GM19397 (cell line): Measurements from ENCODE around the gene MGAT4C.

ENCODE experiments used
- ATAC-seq: cut with Tn5 transposase; IDR thresholded peaks from one replicate; pipeline ENCODE4 v1.9.1; 2021; ENCODE audit warnings: mild to moderate bottlenecking, moderate library complexity; ENCODE audit not compliant: unreplicated experiment

The MGAT4C gene

DNA sequence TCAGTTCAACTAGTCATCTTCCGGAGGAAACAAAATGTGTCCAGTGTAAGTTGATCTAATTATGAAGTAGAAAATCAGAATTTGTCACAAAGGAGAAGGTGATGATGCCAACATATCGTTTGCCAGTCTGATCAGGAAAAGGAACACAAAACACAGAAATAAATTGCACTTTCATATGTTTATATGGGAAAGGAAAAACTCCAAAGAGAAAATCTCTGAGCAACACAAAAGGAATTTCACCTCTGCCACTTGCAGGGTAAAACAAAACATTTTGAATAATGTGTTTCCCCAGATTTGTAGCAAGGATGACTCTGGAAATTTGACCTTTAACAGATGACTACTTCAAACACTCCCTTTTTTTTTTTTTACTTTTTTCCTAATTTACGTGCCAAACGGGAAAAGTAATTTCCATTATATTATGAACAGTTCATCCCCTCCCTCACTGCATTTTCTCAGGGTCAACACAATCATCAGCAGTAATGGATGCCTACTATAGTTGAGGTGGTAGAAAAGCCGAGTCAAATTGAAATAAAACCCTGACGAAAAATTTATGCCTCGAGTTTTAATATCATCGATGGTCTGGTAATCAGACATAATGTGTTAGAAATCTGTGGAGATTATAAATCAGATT is 25.6 kb downstream of the MGAT4C start:
- ATAC-seq: no peak

DNA sequence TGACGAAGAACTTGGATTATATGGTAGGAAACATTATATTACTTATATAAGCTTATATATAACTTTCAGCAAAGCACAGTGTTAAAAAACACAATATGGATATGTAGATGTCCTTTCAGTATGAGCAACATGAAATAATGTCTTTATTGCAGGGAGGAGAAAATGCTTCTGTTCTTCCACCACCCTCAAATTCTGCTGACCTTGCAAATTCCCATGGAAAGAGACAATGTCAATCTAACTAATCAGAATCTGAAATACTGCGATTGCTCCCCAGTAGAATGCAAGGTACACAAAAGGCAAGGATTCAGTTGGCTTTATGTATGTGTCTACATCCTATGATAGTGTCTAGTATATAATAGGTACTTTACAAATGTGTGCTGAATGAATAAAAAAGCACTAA is 26.4 kb downstream of the MGAT4C start:
- no peak for ATAC-seq

DNA sequence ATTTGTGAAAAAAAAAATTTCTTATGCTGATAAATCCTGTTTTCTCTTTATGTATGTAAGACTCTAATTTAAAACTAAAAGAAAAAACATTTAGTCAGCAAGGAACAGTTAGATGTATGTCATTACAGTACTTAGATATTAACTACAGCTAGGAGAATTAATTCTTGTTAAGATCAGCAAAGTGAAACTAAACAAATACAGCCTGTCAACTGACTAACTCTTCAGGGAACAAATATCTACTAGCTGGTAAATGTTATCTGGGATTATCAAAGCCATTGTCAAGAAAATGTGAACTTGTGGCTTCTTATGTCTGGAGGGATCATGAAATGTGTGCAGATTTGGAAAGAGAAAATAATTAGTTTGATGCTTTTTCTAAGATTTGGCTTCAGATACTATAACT is 27.5 kb downstream of the MGAT4C start:
- ATAC-seq: no peak

DNA sequence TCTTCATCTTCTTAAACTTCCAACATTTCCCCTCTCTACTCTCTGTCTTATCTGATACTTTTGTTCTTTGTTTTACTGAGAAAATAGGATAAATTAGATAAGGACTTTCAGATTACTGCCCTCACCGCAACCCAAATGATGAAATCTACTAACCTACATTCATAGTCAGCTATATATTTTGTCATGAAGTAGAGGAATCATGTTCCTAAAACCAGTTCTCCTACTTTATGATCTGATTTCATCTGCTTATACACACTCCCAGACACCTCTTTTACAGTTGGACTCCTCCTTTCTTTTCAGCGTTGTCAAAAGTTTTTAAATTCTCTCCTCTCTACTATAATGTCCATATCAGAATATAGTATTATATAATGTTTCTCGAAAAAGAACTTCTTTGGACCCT is 29.7 kb downstream of the MGAT4C start:
- ATAC-seq: no peak

DNA sequence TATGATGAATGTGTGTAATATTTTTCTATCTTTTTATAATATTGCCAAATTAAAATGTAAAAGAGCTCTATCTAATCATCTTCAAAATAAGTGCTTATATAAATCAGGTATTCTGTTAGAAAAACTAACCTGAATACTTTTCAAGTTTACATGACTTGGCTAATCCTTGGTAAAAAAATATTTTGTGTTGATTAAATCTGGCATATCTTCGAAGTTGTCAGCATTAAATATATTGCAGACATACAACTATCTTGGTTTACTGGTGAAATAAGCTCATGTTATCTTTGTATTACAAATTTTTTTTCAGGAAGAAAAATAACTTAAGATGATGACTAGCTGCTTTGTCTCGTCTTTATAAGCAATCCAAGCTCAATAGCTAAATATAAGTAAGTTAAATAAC is 39.6 kb downstream of the MGAT4C start:
- no peak for ATAC-seq

DNA sequence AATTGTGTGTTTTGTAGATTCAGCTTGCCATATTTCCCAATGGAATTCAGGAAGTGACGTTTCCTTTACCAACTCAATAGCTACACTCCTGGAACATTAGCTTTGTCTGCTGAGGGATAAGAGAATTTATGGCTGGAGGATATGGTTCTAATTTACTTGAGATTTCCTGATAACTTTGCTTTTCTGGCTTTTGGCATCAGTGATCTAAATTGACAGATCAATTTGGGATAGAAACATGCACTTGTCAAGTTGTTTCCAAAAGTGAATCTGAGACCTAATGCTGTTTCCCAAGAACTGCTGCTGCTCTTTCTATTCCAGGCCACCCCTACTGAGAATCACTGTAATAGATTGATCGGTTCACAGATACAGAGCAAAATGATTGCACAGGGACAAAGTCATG is 43.2 kb downstream of the MGAT4C start:
- ATAC-seq: no peak

DNA sequence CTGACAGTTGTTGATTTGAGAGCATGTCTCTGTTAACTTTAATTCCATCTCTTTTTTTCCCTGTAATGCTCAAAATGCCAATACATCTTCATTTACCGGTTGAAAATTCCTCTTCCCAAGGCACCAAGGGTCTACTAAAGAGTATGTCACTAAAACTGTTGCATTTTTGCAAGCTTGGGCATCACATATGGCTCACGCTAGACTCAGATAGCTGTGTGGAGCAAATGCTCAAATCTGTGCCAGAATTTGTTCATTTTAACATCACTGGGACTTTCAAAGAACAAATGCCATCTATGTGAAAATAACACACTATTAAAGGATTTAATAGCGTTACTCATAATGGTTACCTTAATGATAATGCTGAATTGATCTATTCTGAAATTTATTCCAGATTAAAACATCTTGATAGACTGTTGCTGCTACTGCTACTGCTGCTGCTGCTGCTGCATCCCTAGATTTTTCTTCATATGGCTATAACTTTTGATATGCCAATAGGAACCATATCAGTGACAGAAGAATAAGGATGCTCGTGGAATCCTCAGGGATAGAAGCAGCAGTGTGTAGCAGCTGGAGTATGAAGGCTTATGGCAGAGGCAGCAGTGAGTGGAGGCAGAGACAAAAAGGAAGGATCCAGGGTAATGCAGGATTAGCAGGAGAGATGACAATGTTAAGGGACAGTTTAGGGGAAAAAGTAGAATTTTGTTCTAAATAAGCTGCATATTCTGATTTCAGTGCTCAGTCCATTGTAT is 57.3 kb downstream of the MGAT4C start:
- ATAC-seq: no peak

DNA sequence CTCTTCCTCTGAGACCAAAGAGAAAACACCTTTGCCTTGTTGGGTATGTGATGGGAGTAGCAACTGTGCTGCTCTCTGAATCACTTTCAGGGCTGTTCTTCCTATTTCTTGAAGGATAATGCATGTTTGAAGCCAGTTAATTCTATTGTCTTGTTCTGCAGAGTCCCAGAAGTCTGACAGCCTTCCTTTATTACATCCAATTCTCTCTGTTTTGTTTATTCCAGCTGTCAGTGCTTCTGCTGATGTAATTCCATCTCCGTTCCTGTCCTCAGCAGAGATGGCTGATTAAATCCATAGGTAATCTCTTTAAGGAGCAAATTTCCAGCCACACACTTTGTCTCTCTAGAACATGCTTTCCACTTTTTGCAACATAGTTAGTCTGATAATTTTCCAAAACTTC is 59.7 kb downstream of the MGAT4C start:
- ATAC-seq: no peak

DNA sequence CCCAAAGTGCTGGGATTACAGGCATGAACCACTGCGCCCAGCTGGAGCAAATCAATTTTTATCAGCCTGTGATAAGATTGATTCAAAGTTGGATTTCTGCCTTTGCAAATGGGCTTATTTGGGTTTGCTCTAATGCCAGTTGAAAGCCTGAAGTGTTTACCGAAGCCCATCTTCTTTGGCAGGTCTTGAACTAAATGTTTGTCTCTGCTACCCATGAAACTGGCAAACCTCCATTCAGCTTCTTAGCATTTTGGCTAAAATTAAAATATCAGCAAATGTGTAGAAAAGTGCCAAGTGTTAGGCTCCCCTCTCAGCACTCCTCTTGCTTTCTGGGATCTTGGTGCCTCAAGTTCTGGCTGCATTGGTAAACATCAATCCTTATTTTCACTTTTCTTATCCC is 61.5 kb downstream of the MGAT4C start:
- no peak for ATAC-seq

DNA sequence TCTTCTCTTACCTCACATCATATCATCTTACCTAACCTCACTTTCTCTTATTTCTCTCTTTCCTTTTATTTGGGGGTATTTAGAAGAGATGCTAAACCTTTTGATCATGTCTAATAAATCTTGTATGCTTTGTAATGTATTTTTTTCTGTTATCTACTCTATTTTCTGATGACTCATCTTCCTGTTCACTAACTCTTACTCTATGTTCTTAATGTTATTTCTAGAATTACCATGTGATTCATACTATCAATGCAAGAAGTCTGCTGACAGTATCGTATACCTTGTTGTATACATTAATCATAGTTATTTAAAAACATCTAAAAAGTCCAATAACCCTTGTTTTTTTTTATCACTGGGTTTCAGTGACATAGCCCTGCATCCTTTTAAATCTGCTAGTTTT is 62.3 kb downstream of the MGAT4C start:
- no peak for ATAC-seq

DNA sequence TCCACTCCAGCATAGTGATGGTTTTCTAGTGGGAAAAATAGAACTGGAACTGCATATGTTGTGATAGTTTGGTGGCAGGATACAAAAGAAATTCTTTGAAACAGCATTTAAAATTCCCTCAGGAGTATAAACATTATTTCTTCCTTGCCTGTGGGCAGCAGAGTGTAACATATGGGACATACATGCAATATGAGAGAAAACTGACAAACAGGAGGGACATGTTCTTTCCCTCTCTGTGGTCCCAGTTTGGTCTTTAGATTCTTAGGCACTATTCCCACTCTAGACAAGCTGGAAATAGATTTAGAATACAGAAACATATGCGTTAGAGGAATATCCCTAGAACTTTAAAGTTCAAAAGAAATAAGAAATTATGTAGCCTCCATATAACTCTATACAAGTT is 68.0 kb downstream of the MGAT4C start:
- no peak for ATAC-seq

DNA sequence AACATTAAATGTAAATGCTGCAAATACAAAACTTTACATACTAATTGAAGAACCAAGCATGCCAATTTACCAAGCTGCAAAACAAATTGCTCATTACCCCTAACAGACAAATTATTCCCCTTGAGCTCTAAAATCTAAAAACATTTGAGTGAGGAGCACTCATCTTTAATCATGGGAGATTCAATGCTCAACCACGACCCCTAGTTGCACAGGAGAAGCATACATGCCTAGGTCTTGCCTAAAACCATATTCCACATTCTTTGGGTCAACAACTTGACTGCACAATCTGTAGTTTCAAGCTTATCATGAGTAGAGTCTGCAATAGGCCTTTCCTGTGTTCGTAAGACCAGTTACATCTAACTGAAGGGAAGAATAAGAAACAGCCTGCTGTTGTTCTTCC is 69.7 kb downstream of the MGAT4C start:
- no peak for ATAC-seq

DNA sequence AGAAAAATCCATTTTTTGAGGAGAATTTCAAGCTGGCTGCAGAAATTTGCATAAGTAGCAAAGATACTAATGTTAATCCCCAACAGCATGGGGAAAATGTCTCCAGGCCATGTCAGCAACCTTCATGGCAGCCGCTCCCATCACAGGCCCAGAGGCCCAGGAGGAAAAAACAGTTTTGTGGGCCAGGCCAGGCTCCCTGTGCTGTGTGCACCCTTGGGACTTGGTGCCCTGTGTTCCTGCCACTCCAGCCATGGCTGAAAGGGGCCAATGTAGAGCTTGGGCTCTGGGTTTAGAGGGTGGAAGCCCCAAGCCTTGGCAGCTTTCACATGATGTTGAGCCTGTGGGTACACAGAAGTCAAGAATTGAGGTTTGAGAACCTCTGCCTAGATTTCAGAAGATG is 76.3 kb downstream of the MGAT4C start:
- ATAC-seq: no peak

DNA sequence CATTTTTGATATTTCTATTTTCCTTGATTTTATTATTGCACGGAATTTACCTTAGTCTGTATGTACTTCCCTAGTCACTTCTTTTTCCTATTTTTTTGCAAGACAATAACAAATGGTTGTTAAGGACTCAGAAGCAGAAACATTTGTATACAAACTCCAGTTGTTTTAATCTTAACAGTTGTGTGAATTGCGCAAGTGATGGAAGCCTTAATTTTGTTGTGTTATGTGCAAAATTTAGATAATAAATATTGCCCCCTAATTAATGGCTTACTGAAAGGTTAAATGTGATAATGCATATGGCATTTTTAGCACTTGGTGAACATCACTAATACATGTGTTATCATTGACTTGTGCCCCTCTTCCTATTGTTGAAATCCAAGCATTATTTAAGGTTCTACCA is 82.0 kb downstream of the MGAT4C start:
- no peak for ATAC-seq

DNA sequence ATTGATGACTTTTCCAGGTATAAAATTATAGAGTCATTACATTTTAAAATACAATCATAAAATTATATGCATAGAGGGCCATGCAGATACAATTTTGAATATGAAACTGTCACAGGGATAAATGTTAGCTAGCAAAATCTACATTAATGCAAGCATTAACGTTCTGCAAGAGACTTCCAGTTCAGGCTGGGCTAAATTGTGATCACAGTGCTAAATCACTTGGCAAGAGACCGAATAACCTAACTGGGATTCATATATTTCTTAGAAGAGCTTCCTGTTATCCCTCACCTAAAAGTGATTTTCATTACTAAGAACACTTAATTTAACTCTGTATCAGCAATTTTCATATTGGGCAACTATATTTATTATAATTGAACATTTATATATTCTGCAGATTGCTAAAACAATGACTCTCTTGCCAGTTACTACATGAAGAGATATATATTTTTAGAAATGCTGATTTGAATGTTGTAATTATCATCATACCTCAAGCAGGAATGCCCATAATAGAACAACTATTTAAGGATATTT is 83.2 kb downstream of the MGAT4C start:
- no peak for ATAC-seq

DNA sequence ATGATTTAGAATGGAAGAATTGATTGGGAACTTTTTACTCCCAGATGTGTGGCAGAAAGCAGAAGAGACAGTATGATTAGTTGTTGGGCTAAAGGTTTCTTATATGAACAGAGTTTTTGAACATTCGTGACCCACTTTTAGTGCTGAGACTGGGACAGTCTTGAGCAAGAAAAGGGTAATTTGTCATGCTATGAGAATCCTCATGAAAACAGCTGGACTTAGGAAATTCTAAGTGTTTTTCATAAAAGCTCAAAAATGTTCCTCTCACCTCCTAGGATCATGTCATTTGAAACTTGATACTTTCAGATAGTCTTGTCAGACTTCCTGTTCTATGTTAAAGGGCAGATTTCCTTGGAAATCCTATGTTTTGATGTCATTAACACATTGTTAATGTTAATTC is 86.1 kb downstream of the MGAT4C start:
- no peak for ATAC-seq

DNA sequence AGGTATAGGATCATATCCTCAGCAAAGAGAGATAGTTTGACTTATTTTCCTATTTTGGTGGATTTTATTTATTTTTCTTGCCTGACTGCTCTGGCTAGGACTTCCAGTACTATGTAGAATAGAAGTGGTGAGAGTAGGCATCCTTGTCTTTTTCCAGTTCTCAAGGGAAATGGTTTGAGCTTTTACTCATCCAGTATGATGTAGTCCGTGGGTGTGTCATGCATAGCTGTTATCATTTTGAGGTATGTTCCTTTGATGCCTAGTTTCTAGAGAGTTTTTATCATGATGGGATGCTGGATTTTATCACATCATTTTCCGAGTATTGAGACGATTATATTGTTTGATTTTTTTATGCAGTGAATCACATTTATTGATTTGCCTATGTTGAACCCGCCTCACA is 97.2 kb downstream of the MGAT4C start:
- ATAC-seq: no peak

DNA sequence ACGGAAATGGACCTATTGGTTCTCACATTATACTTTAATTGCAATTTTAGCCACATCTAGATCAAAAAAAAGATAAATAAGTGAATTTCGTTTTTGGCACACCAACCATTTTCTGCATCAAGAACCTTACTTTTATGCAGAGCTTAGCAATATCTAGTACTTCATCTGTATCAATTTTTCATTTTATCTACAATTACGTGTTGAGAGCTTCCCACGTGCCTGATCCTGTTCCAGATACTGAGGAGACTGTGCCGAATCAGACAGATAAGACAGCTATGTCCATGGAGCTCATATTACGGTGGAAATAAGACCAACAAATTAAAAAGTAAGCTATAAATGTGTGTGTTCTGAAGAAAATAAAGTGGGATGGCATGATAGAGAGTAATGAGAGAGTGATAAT is 101.6 kb downstream of the MGAT4C start:
- no peak for ATAC-seq

DNA sequence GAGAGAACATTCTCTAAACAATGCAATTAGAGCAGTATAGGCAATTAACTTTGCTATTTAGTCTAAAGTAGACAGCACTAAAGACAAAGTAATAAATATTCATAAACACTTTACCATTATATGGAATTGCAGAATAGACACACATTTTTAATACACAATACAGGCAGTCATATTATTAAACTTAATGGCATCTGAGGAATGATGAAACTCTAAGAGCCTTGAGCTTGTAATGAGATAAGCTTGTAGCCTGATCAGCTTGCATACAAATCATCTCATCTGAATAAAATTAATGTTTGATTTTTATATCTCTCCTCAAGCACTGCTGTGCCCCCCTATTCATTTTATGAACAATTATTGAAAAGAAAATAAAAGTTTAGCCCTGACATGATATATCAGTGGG is 107.6 kb downstream of the MGAT4C start:
- no peak for ATAC-seq

DNA sequence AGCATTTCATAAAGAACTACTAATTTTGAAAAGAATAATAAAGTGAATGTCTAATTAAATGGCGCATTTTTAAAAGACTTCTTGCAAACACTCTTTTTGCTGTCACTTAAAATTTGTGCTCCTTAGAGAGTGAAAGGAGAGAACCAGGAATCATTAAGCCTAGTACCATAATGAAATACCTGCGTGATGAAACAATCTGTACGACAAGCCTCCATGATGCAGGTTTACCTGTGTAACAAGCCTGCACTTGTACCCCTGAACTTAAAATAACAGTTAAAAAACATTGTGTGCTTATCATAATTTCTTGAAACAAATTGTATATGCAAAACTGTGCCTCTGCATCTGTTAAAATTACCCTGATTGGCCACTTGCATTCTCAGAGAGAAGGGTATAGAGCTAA is 108.1 kb downstream of the MGAT4C start:
- ATAC-seq: no peak

DNA sequence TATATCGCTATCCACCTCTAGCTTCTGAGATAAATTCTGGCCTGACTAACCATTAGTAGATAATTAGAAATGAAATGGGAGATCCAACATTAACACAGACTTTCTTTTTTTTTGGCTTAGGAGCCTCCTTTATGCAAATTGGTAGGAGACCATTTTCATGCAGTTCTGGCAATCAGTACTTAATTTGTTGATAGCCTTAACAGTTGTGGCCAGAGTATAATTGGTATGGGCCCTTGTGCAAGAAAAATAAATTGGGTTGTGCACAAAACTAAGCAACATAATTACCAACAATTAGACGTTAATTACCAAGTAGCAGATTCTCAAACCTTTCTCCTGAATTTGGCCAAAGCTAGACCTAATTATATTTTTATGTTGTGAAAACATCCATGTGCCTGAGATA is 111.0 kb downstream of the MGAT4C start:
- no peak for ATAC-seq

DNA sequence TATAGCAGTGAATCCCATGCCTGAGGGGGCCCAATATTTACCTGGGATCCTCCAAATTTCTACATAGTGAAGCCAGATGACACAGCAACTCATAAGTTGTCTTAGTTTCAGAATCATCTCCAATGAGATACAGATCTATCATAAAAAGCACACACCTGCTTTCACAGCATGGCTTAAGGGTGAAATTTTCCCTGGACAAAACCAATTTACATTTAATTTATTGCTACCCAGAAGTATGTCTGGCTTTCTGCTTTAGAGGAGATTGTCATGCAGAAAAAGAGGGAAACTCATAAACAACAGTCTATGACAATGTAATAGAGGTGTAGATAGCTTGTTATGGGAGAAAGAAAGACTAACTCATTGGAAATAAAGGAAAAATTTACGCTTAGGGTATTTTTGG is 113.0 kb downstream of the MGAT4C start:
- no peak for ATAC-seq

DNA sequence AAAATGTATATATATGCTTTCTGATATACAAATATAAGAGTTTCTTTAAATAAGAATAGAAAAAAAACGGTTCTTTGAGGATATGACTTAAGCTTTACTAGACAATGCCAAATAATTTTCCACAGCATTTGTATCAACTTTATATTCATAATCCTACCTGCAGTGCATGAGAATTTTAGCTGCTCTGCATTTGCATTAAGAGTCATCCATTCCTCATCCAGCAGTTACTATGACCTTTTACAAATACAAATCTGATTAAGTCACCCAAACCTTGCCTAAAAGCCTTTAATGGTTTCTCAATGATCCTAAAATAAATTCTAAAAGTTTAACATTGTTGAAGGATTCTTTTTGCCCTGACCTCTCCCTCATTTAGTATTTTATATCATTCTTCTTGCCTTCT is 116.5 kb downstream of the MGAT4C start:
- no peak for ATAC-seq
